GM10266 (cell line): ENCODE measurements around the gene PHACTR1.
A peak's percentile ranks its signal among the peaks of the same experiment; 100 is the strongest.
"Not testable (repeated sequence)": the region's sequence is repeated elsewhere in the genome, so short reads cannot be mapped to it uniquely, and the experiment has no call there.

Source experiments
- DNase-seq: peaks from one replicate; pipeline ENCODE4 v3.0.0; 2012; ENCODE audit errors: extremely low spot score
- CTCF ChIP-seq: IDR thresholded peaks from 2 replicates; pipeline ENCODE4 v1.5.1; 2012; ENCODE audit warnings: mild to moderate bottlenecking, low read depth; ENCODE audit not compliant: control insufficient read depth, insufficient read depth; ENCODE audit errors: missing control alignments

PHACTR1 gene

GRCh38 chr6:12931639-12932038, 215.1 kb downstream of the PHACTR1 start:
- no peak for TF ChIP-seq CTCF
- no peak for DNase-seq

GRCh38 chr6:12935637-12936036, 219.1 kb downstream of the PHACTR1 start:
- no peak for TF ChIP-seq CTCF
- DNase-seq = peak; percentile 30

GRCh38 chr6:12937971-12938370, 221.4 kb downstream of the PHACTR1 start:
- no peak for TF ChIP-seq CTCF
- no peak for DNase-seq

- DNase-seq = no peak
- TF ChIP-seq CTCF = no peak
These were observed 222.7 kb downstream of the PHACTR1 start for GRCh38 chr6:12939314-12939713.

GRCh38 chr6:12941422-12941821, 224.9 kb downstream of the PHACTR1 start:
- no peak for DNase-seq
- no peak for TF ChIP-seq CTCF

GRCh38 chr6:12943549-12943948, 227.0 kb downstream of the PHACTR1 start:
- no peak for TF ChIP-seq CTCF
- no peak for DNase-seq

GRCh38 chr6:12944001-12944400, 227.4 kb downstream of the PHACTR1 start:
- DNase-seq = no peak
- TF ChIP-seq CTCF = no peak

- not testable (repeated sequence) for DNase-seq
These were observed 228.0 kb downstream of the PHACTR1 start for GRCh38 chr6:12944528-12944927.
